ENCODE data around the gene RACK1.

RACK1 gene

GRCh38 chr5:181259283-181259682, 15.6 kb upstream of the RACK1 start:
- no peak for DNase-seq

- DNase-seq: no peak
Measured at GRCh38 chr5:181258576-181258975, 14.9 kb upstream of the RACK1 start.

- no peak for DNase-seq
Measured at GRCh38 chr5:181255836-181256578, 12.3 kb upstream of the RACK1 start.

GRCh38 chr5:181255276-181255675, 11.6 kb upstream of the RACK1 start:
- DNase-seq: no peak

GRCh38 chr5:181248277-181248676, 4.6 kb upstream of the RACK1 start:
- DNase-seq: no peak

- DNase-seq: peak; percentile 95 to 96
Measured at GRCh38 chr5:181246276-181247049, 2.8 kb upstream of the RACK1 start.

GRCh38 chr5:181245427-181246275, 1.9 kb upstream of the RACK1 start:
- DNase-seq: no peak

- DNase-seq: peak; percentile 31 to 54
Measured at GRCh38 chr5:181243018-181243563, 615 bp downstream of the RACK1 start.

- no peak for DNase-seq
Measured at GRCh38 chr5:181242031-181242451, 1.7 kb downstream of the RACK1 start.

- DNase-seq: peak; percentile 86 to 93
Measured at GRCh38 chr5:181241393-181241975, 2.2 kb downstream of the RACK1 start.

- DNase-seq: no peak
Measured at GRCh38 chr5:181239062-181239663, 4.5 kb downstream of the RACK1 start.

- DNase-seq: no peak
Measured at GRCh38 chr5:181237729-181238385, 5.8 kb downstream of the RACK1 start.

GRCh38 chr5:181236954-181237641, 6.6 kb downstream of the RACK1 start:
- DNase-seq: no peak

GRCh38 chr5:181236471-181236870, 7.2 kb downstream of the RACK1 start:
- no peak for DNase-seq

- DNase-seq: no peak
Measured at GRCh38 chr5:181235689-181236366, 7.9 kb downstream of the RACK1 start.

- DNase-seq: no peak
Measured at GRCh38 chr5:181235323-181235688, 8.4 kb downstream of the RACK1 start.

GRCh38 chr5:181234455-181235306, 9.0 kb downstream of the RACK1 start:
- DNase-seq: no peak

GRCh38 chr5:181233801-181234454, 9.8 kb downstream of the RACK1 start:
- DNase-seq: no peak
